Esophagus muscularis mucosa (tissue), 4 donors: Measurements from ENCODE around the gene RAB29. TPM values are rescaled to one million over a fixed set of nuclear protein-coding genes. Genes with fewer than 3 reads are reported as not detected.

ENCODE experiments used
- DNase-seq: peaks from one replicate; pipeline ENCODE4 v3.0.0-alpha.2; 2017; ENCODE audit errors: extremely low spot score
- H3K27ac ChIP-seq, 4 donors: fragments of 200-600 bp; sonication (generic); replicated peaks in 1 of 4; 1 replicate in 3 of 4; 2 replicates in 1 of 4; pipeline ENCODE4 v1.5.1; 2016 to 2019; ENCODE audit warnings: mild to moderate bottlenecking in 1 of 4
- H3K27me3 ChIP-seq, 4 donors: fragments of 200-600 bp; sonication (generic); one replicate each; pipeline versions ENCODE4 v1.5.1 to v1.6.0; 2016 to 2019
- H3K36me3 ChIP-seq, 4 donors: fragments of 200-600 bp; sonication (generic); one replicate each; pipeline ENCODE4 v1.5.1; 2016 to 2019
- H3K4me1 ChIP-seq, 4 donors: fragments of 200-600 bp; sonication (generic); one replicate each; pipeline ENCODE4 v1.5.1; 2016 to 2019
- H3K4me3 ChIP-seq, 4 donors: fragments of 200-600 bp; sonication (generic); 1 replicate in 2 of 4; 2 replicates in 2 of 4; pipeline ENCODE4 v1.5.1; 2016 to 2019; ENCODE audit warnings: mild to moderate bottlenecking in 4 of 4, moderate library complexity in 1 of 4
- H3K9me3 ChIP-seq, 4 donors: fragments of 200-600 bp; sonication (generic); 1 replicate in 3 of 4; 2 replicates in 1 of 4; pipeline ENCODE4 v1.5.1; 2016 to 2019
- CTCF ChIP-seq, 3 experiments: fragments of 200-600 bp in 2 of 3; fragments of 450-650 bp in 1 of 3; sonication (generic) in 2 of 3; IDR thresholded peaks; one replicate each; pipeline ENCODE4 v1.5.1; 2017 to 2019; ENCODE audit warnings: antibody characterized with exemption in 3 of 3, mild to moderate bottlenecking in 2 of 3, moderate library complexity in 1 of 3
- EP300 ChIP-seq: sonication (generic); formaldehyde crosslinking; IDR thresholded peaks from one replicate; pipeline ENCODE4 v1.6.1; 2017; ENCODE audit warnings: antibody characterized with exemption
- POLR2A ChIP-seq: fragments of 450-650 bp; IDR thresholded peaks from one replicate; pipeline ENCODE4 v1.6.1; 2017; ENCODE audit warnings: antibody characterized with exemption, moderate library complexity, mild to moderate bottlenecking, low read depth
- POLR2AphosphoS5 ChIP-seq, 2 donors: sonication (generic); formaldehyde crosslinking; IDR thresholded peaks; one replicate each; pipeline ENCODE4 v1.6.1; 2017; ENCODE audit warnings: antibody characterized with exemption in 2 of 2
- WGBS: methylation state at CpG from one replicate; pipeline ENCODE4 v1.1.5; 2018; 5-methylcytosine and 5-hydroxymethylcytosine counted together
- intact Hi-C: fragments of 100-400 bp; cut with DNase I; formaldehyde crosslinking; loops from one replicate; pipeline ENCODE4 v1.15.1; 2023
- total RNA-seq, 4 donors: library from RNA; depleted of rRNA; stranded (reverse); fragments of >200 nt; gene quantifications; one replicate each; pipeline versions ENCODE4 v1.1.0 to v1.2.1, GENCODE V29; 2016

The RAB29 gene
- total RNA-seq, 4 donors from 2014 or later, result 28.5 to 59.2 (median 41.8) TPM

- TF ChIP-seq POLR2A, result no peak
- TF ChIP-seq EP300, result no peak
- TF ChIP-seq POLR2AphosphoS5 (IDR thresholded peaks at IDR 0.05), result no peak
- TF ChIP-seq CTCF (IDR thresholded peaks at IDR 0.05), result no peak
- Histone ChIP-seq H3K27ac (no peak overlapping the region), H3K27me3 (no peaks in the 10 kb centered on the region), H3K9me3 (no peaks in the 10 kb centered on the region), H3K4me1 (peaks cover 7 to 39% (median 35%) of the 10 kb centered on the region in 4 donors), H3K4me3 (no peak overlapping the region), H3K36me3 (peaks cover 0 to 14% (median 6%) of the 10 kb centered on the region in 4 donors)
- 89% methylated on average over 2 of the region's 2 CpGs for WGBS
- DNase-seq, result no peak
- intact Hi-C loops, result no loop called here
These were observed 2.7 kb downstream of the RAB29 start for GRCh38 chr1:205772607-205773032.

GRCh38 chr1:205770618-205771017, 4.7 kb downstream of the RAB29 start:
- peaks cover 0 to 14% (median 6%) of the 10 kb centered on the region in 4 donors for H3K36me3 ChIP-seq
- H3K4me3 ChIP-seq, result no peak overlapping the region
- H3K9me3 ChIP-seq, result no peaks in the 10 kb centered on the region
- TF ChIP-seq POLR2AphosphoS5 (IDR thresholded peaks at IDR 0.05), result no peak
- no peak for TF ChIP-seq CTCF (IDR thresholded peaks at IDR 0.05)
- no peak for TF ChIP-seq EP300
- no peak for TF ChIP-seq POLR2A
- no peaks in the 10 kb centered on the region for H3K27me3 ChIP-seq
- WGBS, result 97% methylated on average over 4 of the region's 4 CpGs
- peak overlapping the region in 3 of 4 donors; percentile 65 to 68 (median 65) for H3K27ac ChIP-seq
- peaks cover 1 to 34% (median 30%) of the 10 kb centered on the region in 4 donors for H3K4me1 ChIP-seq
- intact Hi-C loops, result no loop called here
- no peak for DNase-seq

- no peak for DNase-seq
- Histone ChIP-seq H3K36me3 (peaks cover 0 to 14% (median 6%) of the 10 kb centered on the region in 4 donors), H3K27me3 (no peaks in the 10 kb centered on the region), H3K4me1 (peaks cover 0 to 31% (median 28%) of the 10 kb centered on the region in 4 donors), H3K4me3 (no peak overlapping the region), H3K27ac (peak overlapping the region; percentile 42 to 68 (median 65)), H3K9me3 (no peaks in the 10 kb centered on the region)
- TF ChIP-seq POLR2A, result no peak
- peak in 1 of 2 donors; percentile 16 for TF ChIP-seq POLR2AphosphoS5 (IDR thresholded peaks at IDR 0.05)
- TF ChIP-seq EP300, result no peak
- TF ChIP-seq CTCF (IDR thresholded peaks at IDR 0.05), result no peak
- intact Hi-C loops, result no loop called here
- WGBS, result 62% methylated on average over 8 of the region's 8 CpGs
These were observed 5.5 kb downstream of the RAB29 start for GRCh38 chr1:205769641-205770365.

- DNase-seq, result no peak
- 85% methylated on average over 3 of the region's 3 CpGs for WGBS
- intact Hi-C loops, result no loop called here
These were observed 8.0 kb downstream of the RAB29 start for GRCh38 chr1:205767248-205767647.

More at GRCh38 chr1:205767248-205767647, 8.0 kb downstream of the RAB29 start:
- Histone ChIP-seq H3K4me3 (no peak overlapping the region), H3K36me3 (peaks cover 0 to 14% (median 6%) of the 10 kb centered on the region in 4 donors), H3K27me3 (no peaks in the 10 kb centered on the region), H3K9me3 (no peaks in the 10 kb centered on the region), H3K4me1 (peaks cover 0 to 19% (median 18%) of the 10 kb centered on the region in 4 donors), H3K27ac (no peak overlapping the region)
- no peak for TF ChIP-seq POLR2A
- TF ChIP-seq EP300, result no peak
- TF ChIP-seq CTCF (IDR thresholded peaks at IDR 0.05), result no peak
- no peak for TF ChIP-seq POLR2AphosphoS5 (IDR thresholded peaks at IDR 0.05)
